GM06990 (cell line): ENCODE data around the gene MAP1S.

ENCODE experiments used
- DNase-seq: peaks from one replicate; pipeline ENCODE4 v3.0.0-alpha.2; 2011; ENCODE audit not compliant: insufficient read length; ENCODE audit errors: extremely low read depth
- H3K27me3 ChIP-seq: replicated peaks from 2 replicates; pipeline ENCODE4 v1.6.0; 2011; ENCODE audit warnings: low read length; ENCODE audit not compliant: control insufficient read depth, insufficient read depth
- H3K36me3 ChIP-seq: 2 replicates; pipeline ENCODE4 v1.5.1; 2011; ENCODE audit warnings: low read length; ENCODE audit not compliant: control insufficient read depth, insufficient read depth
- H3K4me3 ChIP-seq: replicated peaks from 2 replicates; pipeline ENCODE4 v1.5.1; 2011; ENCODE audit warnings: low read depth, mild to moderate bottlenecking, control low read depth, low read length
- TF ChIP-seq, protein P1 (sequence below): IDR thresholded peaks from 2 replicates; pipeline ENCODE4 v1.5.1; 2011; ENCODE audit warnings: low read length, control low read depth, mild to moderate bottlenecking, inconsistent platforms; ENCODE audit not compliant: insufficient read depth, poor library complexity, severe bottlenecking

MAP1S gene

DNA sequence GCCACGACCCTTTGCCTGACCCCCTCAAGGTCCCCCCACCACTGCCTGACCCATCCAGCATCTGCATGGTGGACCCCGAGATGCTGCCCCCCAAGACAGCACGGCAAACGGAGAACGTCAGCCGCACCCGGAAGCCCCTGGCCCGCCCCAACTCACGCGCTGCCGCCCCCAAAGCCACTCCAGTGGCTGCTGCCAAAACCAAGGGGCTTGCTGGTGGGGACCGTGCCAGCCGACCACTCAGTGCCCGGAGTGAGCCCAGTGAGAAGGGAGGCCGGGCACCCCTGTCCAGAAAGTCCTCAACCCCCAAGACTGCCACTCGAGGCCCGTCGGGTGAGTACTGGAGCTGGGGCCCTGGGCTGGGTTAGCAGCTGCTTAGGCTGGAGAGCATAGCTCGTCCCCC, 8.6 kb downstream of the MAP1S start:
- DNase-seq = no peak
- TF ChIP-seq, protein P1, sequence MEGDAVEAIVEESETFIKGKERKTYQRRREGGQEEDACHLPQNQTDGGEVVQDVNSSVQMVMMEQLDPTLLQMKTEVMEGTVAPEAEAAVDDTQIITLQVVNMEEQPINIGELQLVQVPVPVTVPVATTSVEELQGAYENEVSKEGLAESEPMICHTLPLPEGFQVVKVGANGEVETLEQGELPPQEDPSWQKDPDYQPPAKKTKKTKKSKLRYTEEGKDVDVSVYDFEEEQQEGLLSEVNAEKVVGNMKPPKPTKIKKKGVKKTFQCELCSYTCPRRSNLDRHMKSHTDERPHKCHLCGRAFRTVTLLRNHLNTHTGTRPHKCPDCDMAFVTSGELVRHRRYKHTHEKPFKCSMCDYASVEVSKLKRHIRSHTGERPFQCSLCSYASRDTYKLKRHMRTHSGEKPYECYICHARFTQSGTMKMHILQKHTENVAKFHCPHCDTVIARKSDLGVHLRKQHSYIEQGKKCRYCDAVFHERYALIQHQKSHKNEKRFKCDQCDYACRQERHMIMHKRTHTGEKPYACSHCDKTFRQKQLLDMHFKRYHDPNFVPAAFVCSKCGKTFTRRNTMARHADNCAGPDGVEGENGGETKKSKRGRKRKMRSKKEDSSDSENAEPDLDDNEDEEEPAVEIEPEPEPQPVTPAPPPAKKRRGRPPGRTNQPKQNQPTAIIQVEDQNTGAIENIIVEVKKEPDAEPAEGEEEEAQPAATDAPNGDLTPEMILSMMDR = no peak
- no peaks in the 10 kb centered on the region for H3K27me3 ChIP-seq
- no peak overlapping the region for H3K4me3 ChIP-seq
- peaks cover 40% of the 10 kb centered on the region for H3K36me3 ChIP-seq

GRCh38 chr19:17733127-17733526, 13.8 kb downstream of the MAP1S start:
- Histone ChIP-seq H3K27me3 (no peaks in the 10 kb centered on the region), H3K36me3 (peaks cover 18% of the 10 kb centered on the region), H3K4me3 (no peak overlapping the region)
- TF ChIP-seq, protein P1 = no peak
- DNase-seq = no peak

GRCh38 chr19:17734146-17734545, 14.9 kb downstream of the MAP1S start:
- no peak for DNase-seq
- Histone ChIP-seq H3K27me3 (no peaks in the 10 kb centered on the region), H3K4me3 (no peak overlapping the region), H3K36me3 (peaks cover 15% of the 10 kb centered on the region)
- TF ChIP-seq, protein P1 = no peak

DNA sequence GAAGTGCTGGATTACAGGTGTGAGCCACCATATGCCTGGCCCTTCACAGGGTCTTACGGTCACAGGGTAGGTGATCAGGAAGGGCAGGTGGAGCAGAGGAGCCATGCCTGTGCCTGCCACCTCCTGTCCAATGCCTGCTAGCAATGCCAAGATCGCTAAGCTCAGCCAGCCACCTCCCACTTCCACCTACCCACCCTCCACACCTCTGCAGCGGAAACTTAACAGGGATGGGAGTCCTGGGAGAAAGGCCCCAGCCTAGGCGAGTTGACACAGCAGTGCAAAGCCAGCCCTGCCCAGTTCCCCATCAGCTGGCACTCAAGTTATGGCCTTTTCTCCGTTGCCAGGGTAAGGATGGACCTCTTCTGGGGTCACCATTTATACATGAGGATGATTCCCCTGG, 16.1 kb downstream of the MAP1S start:
- Histone ChIP-seq H3K4me3 (no peak overlapping the region), H3K36me3 (peaks cover 14% of the 10 kb centered on the region), H3K27me3 (no peaks in the 10 kb centered on the region)
- TF ChIP-seq, protein P1 = no peak
- no peak for DNase-seq

DNA sequence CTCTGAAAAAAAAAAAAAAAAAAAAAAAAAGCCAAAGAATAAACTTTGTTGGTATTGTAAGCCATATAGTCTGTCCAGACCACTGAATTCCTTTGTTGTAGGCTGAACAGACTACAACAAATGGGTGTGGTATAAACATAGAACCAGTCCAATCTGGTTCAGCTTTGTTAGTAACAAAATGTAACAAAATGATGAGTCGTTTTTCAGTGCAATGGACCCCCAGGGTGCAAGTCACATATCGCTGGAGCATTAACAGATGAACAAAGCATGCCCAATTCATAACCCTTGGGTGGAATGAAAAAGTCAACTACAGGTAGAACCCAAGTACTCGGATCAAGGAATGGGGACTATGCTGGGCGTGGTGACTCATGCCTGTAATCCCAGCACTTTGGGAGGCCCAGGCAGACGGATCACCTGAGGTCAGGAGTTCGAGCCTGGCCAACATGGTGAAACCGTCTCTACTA, 18.4 kb downstream of the MAP1S start:
- TF ChIP-seq, protein P1 = no peak
- Histone ChIP-seq H3K27me3 (no peaks in the 10 kb centered on the region), H3K36me3 (peaks cover 14% of the 10 kb centered on the region), H3K4me3 (no peak overlapping the region)
- DNase-seq = no peak
